H1 (cell line): ENCODE measurements around the gene SPAG16. TPM values are rescaled to one million over a fixed set of nuclear protein-coding genes. Genes with fewer than 3 reads are reported as not detected.

Experiments
- CTCF ChIA-PET: fragments of 300-600 bp; sonication (Branson Sonifier 250); formaldehyde crosslinking; loops from one replicate; lab custom pipeline; 2021; ENCODE audit not compliant: partially characterized antibody; lab: Charles Lee
- POLR2A ChIA-PET: fragments of 300-600 bp; sonication (Branson Sonifier 250); formaldehyde crosslinking; loops from one replicate; lab custom pipeline; 2021; ENCODE audit warnings: inconsistent platforms; ENCODE audit not compliant: partially characterized antibody; lab: Charles Lee
- DNase-seq, 2 experiments: peaks; one replicate each; pipeline versions ENCODE4 v3.0.0 to v3.0.0-alpha.2; 2010 to 2022; ENCODE audit warnings: low spot score in 2 of 2, low read depth in 1 of 2, mixed read lengths in 1 of 2
- FAIRE-seq: peaks from 2 replicates; lab custom pipeline; 2011; peaks lifted over from hg19 to GRCh38; lab: Jason Lieb, UNC
- H2AFZ ChIP-seq: 2 replicates; pipeline ENCODE4 v1.8.1; 2012; ENCODE audit warnings: low read length, inconsistent platforms
- H2AK5ac ChIP-seq: 2 replicates; pipeline ENCODE4 v1.6.1; 2013; ENCODE audit warnings: low read depth, low read length
- H2BK120ac ChIP-seq: replicated peaks from 2 replicates; pipeline ENCODE3; 2013; ENCODE audit warnings: low read depth, low read length, inconsistent platforms
- H2BK12ac ChIP-seq: 2 replicates; pipeline ENCODE4 v1.6.1; 2013; ENCODE audit warnings: low read depth, low read length
- H2BK15ac ChIP-seq: 2 replicates; pipeline ENCODE4 v1.6.1; 2013; ENCODE audit warnings: low read length
- H2BK20ac ChIP-seq: 2 replicates; pipeline ENCODE4 v1.6.1; 2013; ENCODE audit warnings: low read length
- H2BK5ac ChIP-seq: 2 replicates; pipeline ENCODE4 v1.6.1; 2013; ENCODE audit warnings: low read depth, low read length
- H3K14ac ChIP-seq: 2 replicates; pipeline ENCODE4 v1.6.1; 2013; ENCODE audit warnings: inconsistent platforms; ENCODE audit not compliant: insufficient read length
- H3K18ac ChIP-seq: 2 replicates; pipeline ENCODE4 v1.6.1; 2013; ENCODE audit warnings: low read length; ENCODE audit errors: extremely low read depth
- H3K23ac ChIP-seq: 2 replicates; pipeline ENCODE4 v1.6.1; 2013; ENCODE audit warnings: inconsistent platforms; ENCODE audit not compliant: insufficient read length
- H3K23me2 ChIP-seq: 2 replicates; pipeline ENCODE4 v1.6.1; 2013; ENCODE audit warnings: low read depth, low read length
- H3K27ac ChIP-seq: 2 replicates; pipeline ENCODE4 v1.6.1; 2011; ENCODE audit warnings: low read depth, low read length, inconsistent platforms
- H3K27me3 ChIP-seq, 4 experiments: replicated peaks in 1 of 4; 1 replicate in 1 of 4; 2 replicates in 3 of 4; pipeline versions ENCODE4 v1.6.1 to v1.8.1; 2011 to 2013; ENCODE audit warnings: low read length in 3 of 4, mild to moderate bottlenecking in 3 of 4, inconsistent platforms in 2 of 4, mixed read lengths in 2 of 4, moderate library complexity in 1 of 4; ENCODE audit not compliant: control insufficient read depth in 3 of 4, insufficient read depth in 3 of 4; ENCODE audit errors: extremely low read depth in 1 of 4
- H3K36me3 ChIP-seq, 4 experiments: 2 replicates each; pipeline versions ENCODE4 v1.6.1 to v1.8.1; 2011 to 2013; ENCODE audit warnings: mild to moderate bottlenecking in 4 of 4, low read length in 3 of 4, moderate library complexity in 2 of 4, control low read depth in 1 of 4, inconsistent platforms in 1 of 4; ENCODE audit not compliant: insufficient read depth in 4 of 4, control insufficient read depth in 2 of 4
- H3K4ac ChIP-seq: replicated peaks from 2 replicates; pipeline ENCODE3; 2013; ENCODE audit warnings: low read length, low read depth, mixed read lengths, inconsistent platforms; ENCODE audit not compliant: insufficient read length
- H3K4me1 ChIP-seq, 4 experiments: replicated peaks in 1 of 4; 1 replicate in 1 of 4; 2 replicates in 3 of 4; pipeline versions ENCODE4 v1.6.1 to v1.8.1; 2011 to 2013; ENCODE audit warnings: low read length in 3 of 4, inconsistent platforms in 2 of 4, mixed read lengths in 1 of 4; ENCODE audit not compliant: insufficient read depth in 4 of 4, control insufficient read depth in 3 of 4
- H3K4me2 ChIP-seq, 2 experiments: 2 replicates each; pipeline versions ENCODE4 v1.6.1 to v1.8.1; 2011 to 2013; ENCODE audit warnings: low read depth in 2 of 2, low read length in 2 of 2, control low read depth in 1 of 2, inconsistent platforms in 1 of 2, mild to moderate bottlenecking in 1 of 2; ENCODE audit not compliant: insufficient read depth in 1 of 2
- H3K4me3 ChIP-seq, 4 experiments: fragments of 200-600, 300-600 bp in 1 of 4; sonication (generic), shearing (Covaris generic), sonication (Bioruptor Twin) in 1 of 4; 2 replicates each; pipeline versions ENCODE4 v1.5.1 to v1.8.1; 2011 to 2016; ENCODE audit warnings: low read length in 4 of 4, low read depth in 3 of 4, control low read depth in 2 of 4, inconsistent platforms in 2 of 4, mild to moderate bottlenecking in 2 of 4, mixed read lengths in 1 of 4, moderate library complexity in 1 of 4; ENCODE audit not compliant: insufficient read depth in 2 of 4; ENCODE audit errors: extremely low read depth in 1 of 4
- H3K56ac ChIP-seq: replicated peaks from 2 replicates; pipeline ENCODE3; 2013; ENCODE audit warnings: low read depth, mild to moderate bottlenecking, mixed read lengths, low read length, inconsistent platforms; ENCODE audit not compliant: insufficient read length
- H3K79me1 ChIP-seq: 2 replicates; pipeline ENCODE4 v1.6.1; 2013; ENCODE audit warnings: low read depth, low read length, control low read depth
- H3K79me2 ChIP-seq, 2 experiments: 2 replicates each; pipeline versions ENCODE4 v1.6.1 to v1.8.1; 2012 to 2013; ENCODE audit warnings: low read length in 2 of 2, mild to moderate bottlenecking in 2 of 2, inconsistent platforms in 1 of 2; ENCODE audit not compliant: insufficient read depth in 2 of 2, control insufficient read depth in 1 of 2
- H3K9ac ChIP-seq, 4 experiments: replicated peaks in 1 of 4; 1 replicate in 1 of 4; 2 replicates in 3 of 4; pipeline versions ENCODE4 v1.6.1 to v1.8.1; 2011 to 2013; ENCODE audit warnings: low read depth in 3 of 4, low read length in 3 of 4, control low read depth in 2 of 4, mild to moderate bottlenecking in 2 of 4, moderate library complexity in 2 of 4, inconsistent platforms in 1 of 4; ENCODE audit errors: extremely low read depth in 1 of 4
- H3K9me3 ChIP-seq, 2 experiments: 2 replicates each; pipeline versions ENCODE4 v1.6.1 to v1.8.1; 2012 to 2013; ENCODE audit warnings: mild to moderate bottlenecking in 2 of 2, moderate library complexity in 2 of 2, control low read depth in 1 of 2, inconsistent platforms in 1 of 2, low read depth in 1 of 2, low read length in 1 of 2, mixed read lengths in 1 of 2; ENCODE audit not compliant: insufficient read depth in 2 of 2
- H4K20me1 ChIP-seq, 2 experiments: replicated peaks in 1 of 2; 2 replicates each; pipeline versions ENCODE3 to v1.8.1; 2011 to 2013; ENCODE audit warnings: inconsistent platforms in 2 of 2, low read length in 2 of 2, mild to moderate bottlenecking in 1 of 2; ENCODE audit not compliant: insufficient read depth in 2 of 2, control insufficient read depth in 1 of 2
- H4K5ac ChIP-seq: 2 replicates; pipeline ENCODE4 v1.6.1; 2013; ENCODE audit warnings: low read length, low read depth, mixed read lengths, inconsistent platforms; ENCODE audit not compliant: insufficient read length
- H4K8ac ChIP-seq: 2 replicates; pipeline ENCODE4 v1.8.0; 2013; ENCODE audit warnings: mild to moderate bottlenecking, moderate library complexity, low read length, inconsistent platforms; ENCODE audit not compliant: insufficient read depth; ENCODE audit errors: extremely low read depth
- H4K91ac ChIP-seq: replicated peaks from 2 replicates; pipeline ENCODE3; 2013; ENCODE audit warnings: low read length, mixed read lengths, inconsistent platforms; ENCODE audit not compliant: insufficient read length
- BCL11A ChIP-seq, 2 experiments: IDR thresholded peaks; one replicate each; pipeline ENCODE4 v1.6.1; 2011; ENCODE audit warnings: low read depth in 2 of 2, low read length in 2 of 2, mild to moderate bottlenecking in 2 of 2
- JUN ChIP-seq: IDR thresholded peaks from 2 replicates; pipeline ENCODE4 v1.6.1; 2011; ENCODE audit warnings: low read depth, mild to moderate bottlenecking, improper control_type of control experiment, low read length
- MAFK ChIP-seq: IDR thresholded peaks from 2 replicates; pipeline ENCODE4 v1.6.1; 2012; ENCODE audit warnings: low read depth, mild to moderate bottlenecking, improper control_type of control experiment, low read length
- SIX5 ChIP-seq: IDR thresholded peaks from 2 replicates; pipeline ENCODE4 v1.6.1; 2011; ENCODE audit warnings: mild to moderate bottlenecking, low read depth, low read length
- SUZ12 ChIP-seq: fragments of 200-600 bp; sonication (generic); IDR thresholded peaks from 2 replicates; pipeline ENCODE4 v1.6.1; 2012; ENCODE audit warnings: mild to moderate bottlenecking, inconsistent platforms, low read length, moderate library complexity, mixed read lengths
- TEAD4 ChIP-seq: IDR thresholded peaks from 2 replicates; pipeline ENCODE4 v1.6.1; 2012; ENCODE audit warnings: low read depth, low read length, inconsistent platforms, mixed read lengths
- USF2 ChIP-seq: IDR thresholded peaks from 2 replicates; pipeline ENCODE4 v1.6.1; 2011; ENCODE audit warnings: low read length, improper control_type of control experiment
- ZNF274 ChIP-seq: IDR thresholded peaks from 2 replicates; pipeline ENCODE4 v1.7.0; 2012; ENCODE audit warnings: low read length, borderline replicate concordance; ENCODE audit errors: extremely low read depth
- WGBS, 2 experiments: shearing (Covaris generic) in 1 of 2; methylation state at CpG; one replicate each; pipeline versions ENCODE4 v1.1.6 to v1.1.7; 2013 to 2015; ENCODE audit warnings: low lambda C conversion rate in 2 of 2, mixed read lengths in 2 of 2, inconsistent platforms in 1 of 2, low coverage in 1 of 2, missing lambda C conversion rate in 1 of 2; ENCODE audit not compliant: insufficient replicate concordance in 2 of 2, insufficient coverage in 1 of 2, insufficient read length in 1 of 2; ENCODE audit errors: extremely low coverage in 1 of 2, missing lambda C conversion rate in 1 of 2; 5-methylcytosine and 5-hydroxymethylcytosine counted together
- polyA plus RNA-seq, 7 experiments: library from polyadenylated mRNA; depleted of rRNA in 3 of 7; stranded (reverse) in 5 of 7; unstranded in 2 of 7; fragments of >200 nt in 5 of 7; fragments of 200-250 nt in 2 of 7; gene quantifications; 1 replicate in 5 of 7; 2 replicates in 1 of 7; 4 replicates in 1 of 7; pipeline versions ENCODE4 v1.2.1 to v1.2.3, GENCODE V29; 2011 to 2013; ENCODE audit warnings: missing spikeins in 2 of 7, mixed read lengths in 2 of 7
- total RNA-seq: library from RNA; stranded (reverse); fragmentation: NEBNext Ultra II Directional; extraction: Animal tissue kit (Norgen Biotek cat#: 25700); gene quantifications from 2 replicates; pipeline ENCODE4 v1.2.1, GENCODE V29; 2021

The SPAG16 gene
- total and polyA plus RNA-seq, 2 of the 8 experiments (the other 6 are each of a cell fraction or from before 2014, with no cell fraction given), result 6.0 to 14.9 TPM

GRCh38 chr2:214203744-214204289 lies 919.6 kb downstream of the SPAG16 start:
- no peak overlapping the region for H3K18ac ChIP-seq
- no peak overlapping the region for H2BK5ac ChIP-seq
- H3K4ac ChIP-seq, result no peak overlapping the region
- no peak overlapping the region for H4K5ac ChIP-seq
- H2AFZ ChIP-seq, result no peak overlapping the region; the same call in 1 of the 2 replicates
- H3K27ac ChIP-seq, result no peak overlapping the region
- H3K9ac ChIP-seq, result no peak overlapping the region
- H3K4me3 ChIP-seq, result no peak overlapping the region
- H2BK120ac ChIP-seq, result no peak overlapping the region
- no peak overlapping the region for H3K14ac ChIP-seq
- 97% methylated on average over 5 of the region's 5 CpGs; no CpG with 5 or more reads in 1 of the 2 experiments for WGBS, 2 experiments
- no peak overlapping the region for H2BK20ac ChIP-seq
- no peaks in the 10 kb centered on the region for H3K36me3 ChIP-seq
- no peak overlapping the region for H2BK12ac ChIP-seq
- H3K4me2 ChIP-seq, result no peak overlapping the region
- H3K9me3 ChIP-seq, result no peaks in the 10 kb centered on the region
- H2BK15ac ChIP-seq, result no peak overlapping the region
- H3K79me1 ChIP-seq, result no peaks in the 10 kb centered on the region
- CTCF ChIA-PET, result interaction anchor here (0.8 to 1.5 kb wide), 4 partner anchors 10 to 144 kb away, joined by 3 to 5 read pairs (median 4); no protein-coding TSS in a partner anchor
- no peaks in the 10 kb centered on the region for H3K27me3 ChIP-seq
- H4K8ac ChIP-seq, result no peak overlapping the region
- no peak overlapping the region for H2AK5ac ChIP-seq
- H3K4me1 ChIP-seq, result no peaks in the 10 kb centered on the region
- H3K79me2 ChIP-seq, result no peaks in the 10 kb centered on the region
- POLR2A ChIA-PET, result no interaction called here
- FAIRE-seq, result no peak
- no peak for DNase-seq
- no peaks in the 10 kb centered on the region for H4K20me1 ChIP-seq
- H3K56ac ChIP-seq, result no peak overlapping the region
- no peak overlapping the region for H3K23ac ChIP-seq
- no peak for TF ChIP-seq JUN
- no peak for TF ChIP-seq ZNF274
- TF ChIP-seq TEAD4, result no peak
- no peak for TF ChIP-seq SUZ12
- no peak for TF ChIP-seq MAFK
- TF ChIP-seq BCL11A (IDR thresholded peaks at IDR 0.05; ENCODE audit: low read depth in 2 of 2, low read length in 2 of 2), result no peak
- no peak for TF ChIP-seq SIX5
- no peak for TF ChIP-seq USF2
- TF ChIP-seq, all 59 proteins: peak for 0
- Histone ChIP-seq H3K23me2 (no peaks in the 10 kb centered on the region; the same call in 1 of the 2 replicates), H4K91ac (no peak overlapping the region)
